ENCODE results near the gene SCGB3A2.

The SCGB3A2 gene

GRCh38 chr5:147911427-147911826 lies 32.9 kb downstream of the SCGB3A2 start:
- no peak for DNase-seq

DNA sequence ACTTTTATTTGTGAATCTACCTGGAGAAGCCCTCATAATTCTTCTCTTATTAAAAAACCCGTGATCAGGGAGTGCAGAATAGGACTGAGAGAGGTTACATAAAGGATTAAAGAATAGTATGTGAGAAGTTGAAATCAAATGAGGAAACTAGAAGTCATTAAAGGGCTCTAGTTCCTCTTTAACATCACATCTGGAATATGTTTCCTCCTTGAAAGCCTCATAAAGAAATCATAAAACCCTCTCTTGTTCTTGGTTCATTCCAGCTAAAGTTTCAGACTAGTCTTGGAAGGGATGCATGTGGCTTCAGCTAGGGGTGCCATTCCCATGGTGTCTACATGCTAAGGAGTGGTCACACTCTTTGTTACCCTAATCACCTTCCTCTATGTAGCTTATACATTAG lies 33.5 kb downstream of the SCGB3A2 start:
- no peak for DNase-seq

- no peak for DNase-seq
Observed at GRCh38 chr5:147913786-147914185, 35.3 kb downstream of the SCGB3A2 start.

- no peak for DNase-seq
Observed at GRCh38 chr5:147918101-147918685, 39.7 kb downstream of the SCGB3A2 start.

GRCh38 chr5:147918899-147919298 lies 40.4 kb downstream of the SCGB3A2 start:
- DNase-seq, result no peak

DNA sequence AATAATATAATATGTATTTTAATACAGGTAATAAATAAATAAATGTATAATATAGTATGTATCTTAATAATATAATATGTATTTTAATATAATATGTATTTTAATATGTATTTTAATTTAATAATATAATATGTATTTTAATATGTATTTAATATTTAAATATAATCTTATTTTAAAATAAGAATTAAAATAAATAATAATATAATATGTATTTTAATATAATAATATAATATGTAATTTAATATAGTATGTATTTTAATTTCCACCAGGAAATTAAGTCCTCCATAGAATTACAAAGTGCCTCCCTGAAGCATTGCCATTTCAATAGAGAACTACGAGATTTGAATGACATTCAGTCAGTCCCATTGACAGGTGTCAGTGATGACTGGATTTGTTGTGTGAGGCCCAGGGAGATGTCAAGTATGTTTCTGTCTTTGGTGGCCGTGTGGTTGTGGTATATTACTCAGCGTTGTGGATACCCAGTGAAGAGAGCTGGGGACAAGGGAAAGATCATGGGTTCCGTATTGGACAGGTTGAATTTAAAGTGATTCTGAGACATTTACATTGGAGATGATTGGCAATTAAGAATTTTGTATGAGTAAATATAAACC lies 42.0 kb downstream of the SCGB3A2 start:
- no peak for DNase-seq

DNA sequence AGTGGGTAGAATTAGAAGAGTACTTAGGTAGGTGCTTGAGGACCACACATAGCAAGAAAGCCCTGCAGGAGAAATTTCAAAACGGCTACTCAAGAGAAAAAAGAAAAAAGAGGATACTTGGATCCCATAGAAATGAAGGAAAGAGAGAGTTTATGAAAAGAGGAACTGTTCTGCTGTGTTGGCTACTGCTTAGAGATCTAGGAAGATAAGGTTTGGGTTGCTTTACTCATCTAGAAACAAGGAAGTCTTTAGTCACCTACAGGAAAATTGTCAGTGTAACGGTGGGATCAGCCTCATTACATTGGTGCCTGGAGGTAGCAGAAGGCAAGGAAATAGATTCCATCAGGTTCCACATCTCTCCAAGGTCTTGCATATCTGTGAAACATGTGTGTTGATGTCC lies 42.6 kb downstream of the SCGB3A2 start:
- DNase-seq, result no peak

DNA sequence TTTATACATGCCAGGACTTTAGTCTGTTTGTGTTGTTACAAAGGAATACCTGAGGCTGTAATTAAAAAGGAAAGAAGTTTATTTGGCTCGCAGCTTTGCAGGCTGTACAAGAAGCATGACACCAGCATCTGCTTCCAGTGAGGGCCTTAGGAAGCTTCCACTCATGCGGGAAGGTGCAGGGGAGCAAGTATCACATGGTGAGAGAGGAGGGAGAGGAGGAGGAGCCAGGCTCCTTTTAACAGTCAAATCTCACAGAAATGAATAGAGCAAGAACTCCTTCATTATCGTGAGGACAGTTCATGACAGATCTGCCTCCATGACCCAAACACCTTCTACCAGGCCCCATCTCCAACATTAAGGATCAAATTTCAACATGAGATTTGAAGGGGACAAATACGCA lies 46.5 kb downstream of the SCGB3A2 start:
- no peak for DNase-seq

GRCh38 chr5:147927901-147928300 lies 49.4 kb downstream of the SCGB3A2 start:
- DNase-seq, result no peak

GRCh38 chr5:147930769-147931168 lies 52.3 kb downstream of the SCGB3A2 start:
- no peak for DNase-seq
